Body of pancreas (tissue), 4 donors: Measurements from ENCODE around the gene MRPL55. TPM values are rescaled to one million over a fixed set of nuclear protein-coding genes. Genes with fewer than 3 reads are reported as not detected.
"Not testable (repeated sequence)": the region's sequence is repeated elsewhere in the genome, so short reads cannot be mapped to it uniquely, and the experiment has no call there.

Source experiments
- ATAC-seq: fragments of 150-250 bp; one replicate; pipeline ENCODE4 v1.9.1; 2016
- DNase-seq, 4 donors: peaks; one replicate each; pipeline ENCODE4 v3.0.0-alpha.2; 2019
- H3K27ac ChIP-seq, 4 donors: fragments of 200-600 bp; sonication (generic); 1 replicate in 3 of 4; 2 replicates in 1 of 4; pipeline versions ENCODE4 v1.5.1 to v1.6.1; 2016 to 2019; ENCODE audit warnings: mild to moderate bottlenecking in 1 of 4, mixed read lengths in 1 of 4, moderate library complexity in 1 of 4
- H3K27me3 ChIP-seq, 2 donors: fragments of 200-600 bp; sonication (generic); one replicate each; pipeline ENCODE4 v1.6.0; 2016; ENCODE audit warnings: mild to moderate bottlenecking in 1 of 2
- H3K36me3 ChIP-seq, 2 donors: fragments of 200-600 bp; sonication (generic); replicated peaks in 1 of 2; 2 replicates each; pipeline ENCODE4 v1.5.1; 2016; ENCODE audit warnings: low read depth in 2 of 2; ENCODE audit not compliant: insufficient read depth in 1 of 2
- H3K4me1 ChIP-seq: fragments of 200-600 bp; sonication (generic); one replicate; pipeline ENCODE4 v1.6.0; 2016
- H3K4me3 ChIP-seq, 2 donors: fragments of 200-600 bp; sonication (generic); 1 replicate in 1 of 2; 2 replicates in 1 of 2; pipeline ENCODE4 v1.5.1; 2016 to 2019
- H3K9me3 ChIP-seq, 3 donors: fragments of 200-600 bp; sonication (generic); 1 replicate in 2 of 3; 2 replicates in 1 of 3; pipeline ENCODE4 v1.5.1; 2016
- CTCF ChIP-seq, 7 experiments: fragments of 450-650 bp in 4 of 7; fragments of 200-600 bp in 3 of 7; sonication (generic) in 3 of 7; IDR thresholded peaks; one replicate each; pipeline ENCODE4 v1.5.1; 2016 to 2019; ENCODE audit warnings: antibody characterized with exemption in 7 of 7
- POLR2A ChIP-seq, 3 donors: fragments of 450-650 bp; IDR thresholded peaks; one replicate each; pipeline ENCODE4 v1.6.1; 2016; ENCODE audit warnings: antibody characterized with exemption in 3 of 3, mild to moderate bottlenecking in 2 of 3
- WGBS, 2 donors: methylation state at CpG; one replicate each; pipeline ENCODE4 v1.1.5; 2017; 5-methylcytosine and 5-hydroxymethylcytosine counted together
- intact Hi-C: fragments of 100-400 bp; cut with DNase I; formaldehyde crosslinking; loops from one replicate; pipeline ENCODE4 v1.15.1; 2023
- total RNA-seq, 2 donors: library from RNA; depleted of rRNA; stranded (reverse); fragments of >200 nt; gene quantifications; one replicate each; pipeline ENCODE4 v1.1.0, GENCODE V29; 2016

Gene MRPL55
- total RNA-seq, 2 donors from 2014 or later, result 65.9 to 68.7 TPM

GRCh38 chr1:228117335-228117734 lies 8.2 kb upstream of the MRPL55 start:
- ATAC-seq (no peak), DNase-seq (no peak)
- no peak overlapping the region for H3K4me3 ChIP-seq
- 94 to 99% methylated on average over 4 of the region's 4 CpGs for WGBS, 2 donors
- H3K27me3 ChIP-seq, result no peaks in the 10 kb centered on the region
- H3K9me3 ChIP-seq, result no peaks in the 10 kb centered on the region
- H3K4me1 ChIP-seq, result no peaks in the 10 kb centered on the region
- TF ChIP-seq CTCF (IDR thresholded peaks at IDR 0.05) (no peak), POLR2A (IDR thresholded peaks at IDR 0.05) (no peak)
- intact Hi-C loops, result no loop called here
- no peak overlapping the region for H3K27ac ChIP-seq
- H3K36me3 ChIP-seq, result no peaks in the 10 kb centered on the region

GRCh38 chr1:228114827-228115226 lies 5.7 kb upstream of the MRPL55 start:
- no peak for ATAC-seq
- no peak for DNase-seq
- Histone ChIP-seq H3K4me3 (no peak overlapping the region), H3K4me1 (peaks cover 8% of the 10 kb centered on the region), H3K27me3 (no peaks in the 10 kb centered on the region), H3K9me3 (no peaks in the 10 kb centered on the region), H3K27ac (no peak overlapping the region), H3K36me3 (no peaks in the 10 kb centered on the region)
- intact Hi-C loops, result no loop called here
- 30% methylated on average over 3 of the region's 3 CpGs for WGBS, 2 donors
- TF ChIP-seq CTCF (IDR thresholded peaks at IDR 0.05), result no peak
- TF ChIP-seq POLR2A (IDR thresholded peaks at IDR 0.05), result no peak

GRCh38 chr1:228112617-228113016 lies 3.5 kb upstream of the MRPL55 start:
- DNase-seq (no peak), ATAC-seq (no peak)
- Histone ChIP-seq H3K9me3 (no peaks in the 10 kb centered on the region), H3K27me3 (no peaks in the 10 kb centered on the region), H3K27ac (no peak overlapping the region), H3K4me1 (peaks cover 21% of the 10 kb centered on the region), H3K36me3 (peaks cover 0 to under 1% of the 10 kb centered on the region in 2 donors), H3K4me3 (no peak overlapping the region)
- intact Hi-C loops, result no loop called here
- 77 to 95% methylated on average over 1 of the region's 1 CpG for WGBS, 2 donors
- no peak for TF ChIP-seq CTCF (IDR thresholded peaks at IDR 0.05)
- TF ChIP-seq POLR2A (IDR thresholded peaks at IDR 0.05), result no peak

- Histone ChIP-seq H3K27me3 (no peaks in the 10 kb centered on the region), H3K27ac (no peak overlapping the region), H3K4me3 (no peak overlapping the region), H3K4me1 (peaks cover 23% of the 10 kb centered on the region), H3K36me3 (peaks cover 0 to 2% of the 10 kb centered on the region in 2 donors), H3K9me3 (no peaks in the 10 kb centered on the region)
- no peak for ATAC-seq
- intact Hi-C loops, result no loop called here
- 90% methylated on average over 7 of the region's 7 CpGs for WGBS, 2 donors
- no peak for TF ChIP-seq POLR2A (IDR thresholded peaks at IDR 0.05)
- TF ChIP-seq CTCF (IDR thresholded peaks at IDR 0.05), result no peak
- DNase-seq, result no peak
Measured at GRCh38 chr1:228112167-228112566, 3.1 kb upstream of the MRPL55 start.

GRCh38 chr1:228111315-228111714 lies 2.2 kb upstream of the MRPL55 start:
- DNase-seq, ATAC-seq, H3K36me3 ChIP-seq, H3K4me3 ChIP-seq, H3K27me3 ChIP-seq, intact Hi-C loops, H3K9me3 ChIP-seq, H3K27ac ChIP-seq: not testable (repeated sequence)
- WGBS, 2 donors, result 90 to 93% methylated on average over 6 of the region's 6 CpGs
- H3K4me1 ChIP-seq, result peaks cover 23% of the 10 kb centered on the region
